Common myeloid progenitor, CD34-positive (primary cell): ENCODE measurements around the gene ZNF580.

Experiments used
- CTCF ChIA-PET: fragments of 350-600 bp; sonication (Branson Sonifier 250); formaldehyde crosslinking; loops from one replicate; lab custom pipeline; 2021; ENCODE audit warnings: antibody characterized with exemption; lab: Charles Lee
- POLR2A ChIA-PET: fragments of 350-600 bp; sonication (Branson Sonifier 250); formaldehyde crosslinking; loops from one replicate; lab custom pipeline; 2021; ENCODE audit warnings: antibody characterized with exemption; lab: Charles Lee
- DNase-seq, 3 donors: peaks; one replicate each; pipeline versions ENCODE4 v3.0.0 to v3.0.0-alpha.2; 2013
- H3K27ac ChIP-seq, 2 experiments: 1 replicate in 1 of 2; 2 replicates in 1 of 2; pipeline ENCODE4 v1.7.0; 2013; ENCODE audit warnings: inconsistent platforms in 2 of 2, low read length in 2 of 2, mild to moderate bottlenecking in 2 of 2, low read depth in 1 of 2, moderate library complexity in 1 of 2; ENCODE audit not compliant: severe bottlenecking in 2 of 2, insufficient read depth in 1 of 2, poor library complexity in 1 of 2
- H3K27me3 ChIP-seq, 5 experiments: replicated peaks in 2 of 5; 1 replicate in 3 of 5; 2 replicates in 2 of 5; pipeline versions ENCODE4 v1.6.1 to v1.7.0; 2013; ENCODE audit warnings: low read length in 4 of 5, mild to moderate bottlenecking in 2 of 5, moderate library complexity in 2 of 5, inconsistent platforms in 1 of 5; ENCODE audit not compliant: insufficient read depth in 5 of 5, control insufficient read depth in 4 of 5
- H3K36me3 ChIP-seq, 4 experiments: 1 replicate in 2 of 4; 2 replicates in 2 of 4; pipeline versions ENCODE4 v1.6.1 to v1.7.0; 2013; ENCODE audit warnings: low read length in 3 of 4, control low read depth in 1 of 4, mild to moderate bottlenecking in 1 of 4; ENCODE audit not compliant: control insufficient read depth in 4 of 4, insufficient read depth in 4 of 4
- H3K4me1 ChIP-seq, 4 experiments: 1 replicate in 3 of 4; 2 replicates in 1 of 4; pipeline versions ENCODE4 v1.6.1 to v1.7.1; 2013; ENCODE audit warnings: low read length in 3 of 4, mild to moderate bottlenecking in 3 of 4, control low read depth in 1 of 4, inconsistent platforms in 1 of 4, moderate library complexity in 1 of 4; ENCODE audit not compliant: control insufficient read depth in 4 of 4, insufficient read depth in 4 of 4; ENCODE audit errors: control extremely low read depth in 1 of 4
- H3K4me3 ChIP-seq, 7 experiments: 1 replicate in 4 of 7; 2 replicates in 3 of 7; pipeline versions ENCODE4 v1.5.1 to v1.7.0; 2013; ENCODE audit warnings: mild to moderate bottlenecking in 7 of 7, low read length in 6 of 7, moderate library complexity in 6 of 7, inconsistent platforms in 2 of 7, low read depth in 2 of 7, control low read depth in 1 of 7; ENCODE audit not compliant: insufficient read depth in 4 of 7, control insufficient read depth in 1 of 7; ENCODE audit errors: extremely low read depth in 1 of 7
- H3K9me3 ChIP-seq, 5 experiments: 1 replicate in 4 of 5; 2 replicates in 1 of 5; pipeline versions ENCODE4 v1.6.1 to v1.7.1; 2013; ENCODE audit warnings: low read length in 4 of 5, mild to moderate bottlenecking in 2 of 5, inconsistent platforms in 1 of 5, low read depth in 1 of 5, moderate library complexity in 1 of 5; ENCODE audit not compliant: control insufficient read depth in 4 of 5, insufficient read depth in 2 of 5; ENCODE audit errors: control extremely low read depth in 1 of 5
- WGBS: methylation state at CpG from one replicate; pipeline ENCODE4 v1.1.5; 2013; ENCODE audit not compliant: insufficient coverage; 5-methylcytosine and 5-hydroxymethylcytosine counted together

The ZNF580 gene

GRCh38 chr19:55613930-55614710 lies 26.7 kb upstream of the ZNF580 start:
- Histone ChIP-seq H3K4me1 (no peaks in the 10 kb centered on the region), H3K27ac (no peak overlapping the region), H3K27me3 (no peaks in the 10 kb centered on the region), H3K4me3 (no peak overlapping the region), H3K36me3 (peaks cover 2 to 58% (median 33%) of the 10 kb centered on the region in 4 experiments), H3K9me3 (peaks cover 0 to 3% (median 0%) of the 10 kb centered on the region in 5 experiments)
- no peak for DNase-seq
- CTCF ChIA-PET, result no interaction called here
- 97% methylated on average over 53 of the region's 75 CpGs for WGBS
- POLR2A ChIA-PET, result no interaction called here

GRCh38 chr19:55614711-55615542 lies 25.9 kb upstream of the ZNF580 start:
- peaks cover 0 to 4% (median 2%) of the 10 kb centered on the region in 4 experiments for H3K4me1 ChIP-seq
- 98% methylated on average over 71 of the region's 98 CpGs for WGBS
- H3K36me3 ChIP-seq, result peaks cover 2 to 50% (median 29%) of the 10 kb centered on the region in 4 experiments
- H3K27ac ChIP-seq, result no peak overlapping the region
- ChIA-PET POLR2A (no interaction called here), CTCF (no interaction called here)
- no peak for DNase-seq
- H3K9me3 ChIP-seq, result peaks cover 0 to 1% (median 0%) of the 10 kb centered on the region in 5 experiments
- no peaks in the 10 kb centered on the region for H3K27me3 ChIP-seq
- H3K4me3 ChIP-seq, result no peak overlapping the region

GRCh38 chr19:55615543-55616394 lies 25.0 kb upstream of the ZNF580 start:
- Histone ChIP-seq H3K27me3 (no peaks in the 10 kb centered on the region), H3K27ac (no peak overlapping the region), H3K4me1 (peaks cover 4 to 13% (median 8%) of the 10 kb centered on the region in 4 experiments), H3K36me3 (peaks cover 2 to 47% (median 28%) of the 10 kb centered on the region in 4 experiments), H3K4me3 (no peak overlapping the region), H3K9me3 (no peaks in the 10 kb centered on the region)
- CTCF ChIA-PET, result no interaction called here
- POLR2A ChIA-PET, result no interaction called here
- WGBS, result 98% methylated on average over 80 of the region's 88 CpGs
- DNase-seq, result no peak

- WGBS, result 96% methylated on average over 31 of the region's 38 CpGs
- CTCF ChIA-PET, result interaction anchor here (5.6 kb wide), 1 partner anchor 11 kb away, joined by 32 read pairs; the partner anchor contains the start of gene ZNF865
- peaks cover 4 to 19% (median 14%) of the 10 kb centered on the region in 4 experiments for H3K4me1 ChIP-seq
Measured at GRCh38 chr19:55616395-55616875, 24.4 kb upstream of the ZNF580 start.

GRCh38 chr19:55617426-55617825 lies 23.4 kb upstream of the ZNF580 start:
- CTCF ChIA-PET, result interaction anchor here (0.9 to 5.6 kb wide), 2 partner anchors 10 to 12 kb away, joined by 3 to 32 read pairs; partner anchors contain the start of gene ZNF865
- Histone ChIP-seq H3K36me3 (peaks cover 2 to 52% (median 30%) of the 10 kb centered on the region in 4 experiments), H3K27ac (no peak overlapping the region), H3K4me1 (peaks cover 4 to 19% (median 14%) of the 10 kb centered on the region in 4 experiments), H3K9me3 (no peaks in the 10 kb centered on the region), H3K4me3 (no peak overlapping the region), H3K27me3 (no peaks in the 10 kb centered on the region)
- no peak for DNase-seq
- POLR2A ChIA-PET, result no interaction called here
- WGBS, result 94% methylated on average over 7 of the region's 8 CpGs

More at GRCh38 chr19:55616395-55616875, 24.4 kb upstream of the ZNF580 start:
- POLR2A ChIA-PET, result no interaction called here
- H3K4me3 ChIP-seq, result no peak overlapping the region
- no peak for DNase-seq
- H3K27ac ChIP-seq, result no peak overlapping the region
- no peaks in the 10 kb centered on the region for H3K27me3 ChIP-seq
- H3K9me3 ChIP-seq, result no peaks in the 10 kb centered on the region
- peaks cover 2 to 48% (median 31%) of the 10 kb centered on the region in 4 experiments for H3K36me3 ChIP-seq

- 100% methylated on average over 3 of the region's 7 CpGs for WGBS
- Histone ChIP-seq H3K4me1 (peaks cover 4 to 19% (median 15%) of the 10 kb centered on the region in 4 experiments), H3K27me3 (no peaks in the 10 kb centered on the region), H3K4me3 (no peak overlapping the region), H3K27ac (no peak overlapping the region), H3K36me3 (peaks cover 2 to 47% (median 30%) of the 10 kb centered on the region in 4 experiments), H3K9me3 (no peaks in the 10 kb centered on the region)
- CTCF ChIA-PET, result interaction anchor here (0.6 to 5.6 kb wide), 4 partner anchors 9 to 19 kb away, joined by 3 to 32 read pairs (median 10); partner anchors contain the start of genes FIZ1, ZNF524 and ZNF865
- DNase-seq, result no peak
- POLR2A ChIA-PET, result no interaction called here
Measured at GRCh38 chr19:55618426-55618825, 22.4 kb upstream of the ZNF580 start.
